Urinary bladder (tissue), 4 donors: ENCODE measurements around the gene TMEM132E. TPM values are rescaled to one million over a fixed set of nuclear protein-coding genes. Genes with fewer than 3 reads are reported as not detected.
"Not testable (repeated sequence)": the region's sequence is repeated elsewhere in the genome, so short reads cannot be mapped to it uniquely, and the experiment has no call there.

ENCODE experiments used
- DNase-seq: peaks from one replicate; pipeline ENCODE4 v3.0.0-alpha.2; 2015; ENCODE audit errors: extremely low spot score
- H3K27ac ChIP-seq: one replicate; pipeline ENCODE4 v1.5.1; 2013; ENCODE audit warnings: low read depth, mild to moderate bottlenecking, moderate library complexity
- H3K36me3 ChIP-seq: one replicate; pipeline ENCODE4 v1.6.1; 2013; ENCODE audit warnings: mild to moderate bottlenecking, moderate library complexity; ENCODE audit not compliant: insufficient read depth
- H3K4me1 ChIP-seq: one replicate; pipeline ENCODE4 v1.6.1; 2013; ENCODE audit warnings: mild to moderate bottlenecking, moderate library complexity; ENCODE audit not compliant: insufficient read depth
- H3K4me3 ChIP-seq: one replicate; pipeline ENCODE4 v1.5.1; 2013; ENCODE audit warnings: low read depth, low read length
- WGBS: extraction: QIAGEN DNeasy Blood & Tissue Kit; methylation state at CpG from one replicate; pipeline ENCODE4 v1.1.7; 2013; 5-methylcytosine and 5-hydroxymethylcytosine counted together
- polyA plus RNA-seq: library from polyadenylated mRNA; stranded (reverse); fragments of 200-250 nt; gene quantifications from one replicate; pipeline ENCODE4 v1.2.3, GENCODE V29; 2013
- total RNA-seq: library from RNA; depleted of rRNA; stranded (reverse); fragments of >200 nt; gene quantifications from one replicate; pipeline ENCODE4 v1.2.3, GENCODE V29; 2014
- donor health status: healthy with polysubstance abuse.
- donor health status: healthy.

TMEM132E gene
- 3.7 TPM for total RNA-seq
- 0.58 TPM for polyA plus RNA-seq

GRCh38 chr17:34579017-34579946 lies at the start of gene TMEM132E:
Gene TMEM132E (plus strand): TSS chr17:34579582. CDS start chr17:34581077, 1,495 bp downstream.
- Histone ChIP-seq H3K27ac (no peak within 1 kb of the TSS), H3K4me1 (peaks cover 4% of the 10 kb centered on the region), H3K36me3 (no peaks in the 10 kb centered on the region), H3K4me3 (peak within 1 kb of the TSS; percentile 48)
- DNase-seq, result no peak
- WGBS, result under 1% methylated on average over 101 of the region's 101 CpGs

- H3K4me1 ChIP-seq, result no peaks in the 10 kb centered on the region
- WGBS, result 32% methylated on average over 3 of the region's 3 CpGs
- H3K27ac ChIP-seq, result no peak overlapping the region
- H3K36me3 ChIP-seq, result no peaks in the 10 kb centered on the region
- H3K4me3 ChIP-seq, result no peak overlapping the region
- DNase-seq, result no peak
Observed at GRCh38 chr17:34530918-34531317, 48.5 kb upstream of the TMEM132E start.

- H3K27ac ChIP-seq, result no peak overlapping the region
- H3K36me3 ChIP-seq, result no peaks in the 10 kb centered on the region
- no peak overlapping the region for H3K4me3 ChIP-seq
- WGBS, result 32% methylated on average over 6 of the region's 6 CpGs
- no peaks in the 10 kb centered on the region for H3K4me1 ChIP-seq
- DNase-seq, result no peak
Observed at GRCh38 chr17:34532281-34533065, 46.9 kb upstream of the TMEM132E start.

DNA sequence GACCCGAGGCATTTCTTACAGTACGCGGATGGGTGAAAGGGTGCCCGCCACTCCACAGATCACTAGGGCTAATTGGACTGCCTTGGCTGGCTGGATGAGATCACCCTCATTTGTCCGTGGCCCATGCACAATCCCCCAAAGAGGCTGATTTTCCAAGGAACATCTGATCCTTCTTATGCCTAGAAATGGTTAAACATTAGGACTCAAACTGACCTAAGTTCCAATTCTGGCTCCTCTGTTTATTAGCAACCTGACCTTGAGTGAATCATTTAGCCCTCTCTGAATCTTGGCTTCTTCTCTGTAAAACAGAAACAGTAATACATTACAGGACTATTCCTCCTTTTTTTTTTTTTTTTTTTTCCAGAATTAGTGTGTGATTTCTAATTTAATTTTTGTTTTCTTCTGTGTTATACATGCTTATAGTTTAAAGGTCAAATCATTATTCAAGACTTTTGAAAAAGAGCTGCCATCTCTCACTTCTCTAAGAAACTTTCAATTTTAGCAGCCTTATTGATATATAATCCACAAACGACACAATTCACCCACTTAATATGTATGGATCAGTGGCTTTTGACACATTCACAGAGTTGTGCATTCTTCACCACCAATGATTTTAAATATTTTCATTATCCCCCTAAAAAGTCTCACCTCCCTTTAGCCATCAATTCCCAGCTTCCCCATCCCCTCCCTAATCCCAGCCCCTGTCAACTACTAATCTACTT lies 45.4 kb upstream of the TMEM132E start:
- DNase-seq, result no peak
- 63% methylated on average over 6 of the region's 6 CpGs for WGBS
- Histone ChIP-seq H3K27ac (no peak overlapping the region), H3K4me3 (no peak overlapping the region), H3K4me1 (no peaks in the 10 kb centered on the region), H3K36me3 (no peaks in the 10 kb centered on the region)

GRCh38 chr17:34537445-34537844 lies 41.9 kb upstream of the TMEM132E start:
- Histone ChIP-seq H3K27ac (no peak overlapping the region), H3K4me3 (no peak overlapping the region), H3K36me3 (no peaks in the 10 kb centered on the region), H3K4me1 (no peaks in the 10 kb centered on the region)
- no peak for DNase-seq
- WGBS, result 59% methylated on average over 3 of the region's 3 CpGs

GRCh38 chr17:34538582-34538981 lies 40.8 kb upstream of the TMEM132E start:
- H3K36me3 ChIP-seq, DNase-seq, H3K4me3 ChIP-seq, H3K4me1 ChIP-seq, H3K27ac ChIP-seq: not testable (repeated sequence)
- 71% methylated on average over 2 of the region's 2 CpGs for WGBS

DNA sequence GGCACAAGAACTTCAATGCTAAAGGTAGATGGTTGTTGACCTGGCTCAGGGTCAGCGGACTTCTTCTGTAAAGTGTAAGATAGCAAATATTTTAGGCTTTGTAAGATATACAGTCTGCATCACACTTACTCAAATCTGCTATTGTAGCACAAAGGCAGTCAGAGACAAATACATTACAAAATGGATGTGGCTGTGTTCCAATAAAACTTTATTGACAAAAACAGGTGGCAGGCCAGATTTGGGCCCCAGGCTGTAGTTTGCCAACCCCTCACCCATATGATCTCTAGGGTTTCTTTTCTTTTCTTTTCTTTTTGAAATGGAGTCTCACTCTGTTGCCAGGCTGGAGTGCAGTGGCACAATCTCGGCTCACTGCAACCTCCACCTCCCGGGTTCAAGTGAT lies 39.5 kb upstream of the TMEM132E start:
- WGBS, result 94% methylated on average over 3 of the region's 3 CpGs
- Histone ChIP-seq H3K27ac (no peak overlapping the region), H3K4me1 (no peaks in the 10 kb centered on the region), H3K4me3 (no peak overlapping the region), H3K36me3 (no peaks in the 10 kb centered on the region)
- no peak for DNase-seq

DNA sequence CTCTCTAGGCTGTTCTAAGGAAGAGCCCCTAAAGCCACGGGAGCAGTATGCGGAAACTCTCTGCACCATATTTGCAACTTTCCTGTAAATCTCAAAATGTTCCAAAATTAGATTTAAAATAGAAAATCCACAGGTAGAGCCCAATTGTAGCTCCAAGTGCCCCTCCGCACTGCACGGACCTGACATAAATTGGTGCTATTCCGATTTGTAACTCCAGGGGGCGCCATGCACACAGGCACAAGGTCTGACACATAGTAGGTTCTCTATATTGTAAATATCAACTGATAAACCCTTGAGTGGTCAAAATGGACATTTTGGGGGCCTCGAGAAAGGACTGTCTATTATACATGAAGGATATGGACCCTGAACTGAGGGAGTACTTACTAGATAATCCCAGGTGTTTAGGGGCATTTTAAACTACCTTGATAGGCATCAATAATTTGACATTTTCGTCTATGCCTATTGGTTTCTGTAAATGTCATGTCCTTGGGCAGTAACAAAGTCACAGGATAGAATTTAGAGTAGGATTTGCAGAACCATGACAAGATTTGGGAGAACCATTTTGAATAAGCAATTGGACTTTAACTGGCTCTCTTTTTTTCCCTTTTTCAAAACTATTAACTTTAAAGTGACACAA lies 36.6 kb upstream of the TMEM132E start:
- no peak for DNase-seq
- WGBS, result 7% methylated on average over 8 of the region's 8 CpGs
- Histone ChIP-seq H3K4me1 (no peaks in the 10 kb centered on the region), H3K4me3 (no peak overlapping the region), H3K36me3 (no peaks in the 10 kb centered on the region), H3K27ac (no peak overlapping the region)

DNA sequence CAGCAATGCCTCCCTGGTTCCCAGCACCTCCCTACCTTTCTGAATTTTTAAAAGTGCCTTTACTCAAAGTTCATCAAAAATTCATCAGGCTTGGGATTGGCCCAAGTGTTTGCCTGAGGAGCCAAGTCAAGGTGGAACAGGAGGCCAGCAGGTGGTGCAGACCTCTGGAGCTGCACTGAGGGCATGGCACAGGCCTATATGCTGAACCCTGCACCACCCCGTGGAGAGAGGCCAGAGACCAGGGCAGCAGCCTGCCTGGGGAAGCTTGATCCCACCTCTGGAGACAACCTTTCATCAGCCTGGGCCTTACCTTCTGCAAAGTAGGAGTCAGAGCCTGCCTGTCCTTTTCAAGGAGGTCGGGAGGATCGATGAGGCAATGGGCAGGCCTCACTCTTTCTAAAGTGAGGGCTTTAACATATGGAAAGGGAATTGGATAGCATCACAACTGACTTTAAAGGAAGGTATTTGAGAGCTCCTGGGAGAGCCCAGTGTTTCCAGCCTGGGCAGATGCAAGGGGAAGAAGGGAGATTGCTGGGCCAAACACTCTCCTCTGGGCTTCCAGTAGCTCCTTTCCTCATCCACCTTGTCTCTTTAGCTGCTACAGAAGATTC lies 31.8 kb upstream of the TMEM132E start:
- 40% methylated on average over 3 of the region's 3 CpGs for WGBS
- H3K27ac ChIP-seq, result no peak overlapping the region
- DNase-seq, result no peak
- H3K4me1 ChIP-seq, result no peaks in the 10 kb centered on the region
- no peaks in the 10 kb centered on the region for H3K36me3 ChIP-seq
- H3K4me3 ChIP-seq, result no peak overlapping the region

GRCh38 chr17:34549966-34550365 lies 29.4 kb upstream of the TMEM132E start:
- no peak overlapping the region for H3K27ac ChIP-seq
- no peak overlapping the region for H3K4me3 ChIP-seq
- no peaks in the 10 kb centered on the region for H3K36me3 ChIP-seq
- WGBS, result 59% methylated on average over 6 of the region's 6 CpGs
- no peaks in the 10 kb centered on the region for H3K4me1 ChIP-seq
- no peak for DNase-seq

DNA sequence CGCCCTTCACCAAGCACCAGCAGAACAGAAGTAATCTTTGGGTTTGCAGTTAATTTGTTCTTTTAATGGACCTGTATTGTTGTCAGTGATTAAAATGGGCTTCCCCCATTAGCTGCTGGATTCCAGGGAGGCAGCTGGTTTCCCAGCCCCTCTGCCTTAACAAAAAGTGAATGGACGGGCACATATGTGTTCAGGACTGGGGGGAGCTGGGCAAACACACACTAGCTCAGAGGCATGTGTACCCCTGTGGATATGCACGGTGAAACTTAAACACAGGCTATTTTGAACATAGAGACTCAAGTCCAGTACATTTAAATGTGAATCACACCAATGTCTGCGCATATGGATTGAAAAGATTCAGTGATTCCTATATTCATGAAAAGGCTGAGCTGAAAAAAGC lies 25.5 kb upstream of the TMEM132E start:
- Histone ChIP-seq H3K4me3 (no peak overlapping the region), H3K36me3 (no peaks in the 10 kb centered on the region), H3K4me1 (no peaks in the 10 kb centered on the region), H3K27ac (no peak overlapping the region)
- WGBS, result 69% methylated on average over 4 of the region's 4 CpGs
- DNase-seq, result no peak

DNA sequence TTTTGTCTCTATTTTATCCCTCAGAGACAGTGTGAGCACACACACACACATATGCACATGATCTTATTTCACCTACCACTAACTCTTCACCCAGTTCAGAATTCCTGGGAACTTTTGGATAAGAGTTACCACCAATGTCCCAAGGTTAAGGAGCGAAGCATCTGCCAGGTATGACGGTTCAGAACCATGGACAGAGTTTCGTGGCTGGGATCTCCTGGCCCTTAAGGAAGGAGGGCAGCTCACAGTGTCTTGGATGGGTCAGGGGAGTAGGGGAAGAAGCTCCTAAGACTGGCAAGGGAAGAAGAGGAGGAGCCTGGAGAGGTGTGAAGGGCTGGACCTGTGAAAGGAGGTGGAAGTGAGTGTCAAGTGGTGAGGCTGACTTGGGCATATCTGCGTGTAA lies 23.0 kb upstream of the TMEM132E start:
- no peak overlapping the region for H3K27ac ChIP-seq
- 7% methylated on average over 4 of the region's 4 CpGs for WGBS
- H3K4me3 ChIP-seq, result no peak overlapping the region
- no peaks in the 10 kb centered on the region for H3K4me1 ChIP-seq
- DNase-seq, result no peak
- H3K36me3 ChIP-seq, result no peaks in the 10 kb centered on the region

DNA sequence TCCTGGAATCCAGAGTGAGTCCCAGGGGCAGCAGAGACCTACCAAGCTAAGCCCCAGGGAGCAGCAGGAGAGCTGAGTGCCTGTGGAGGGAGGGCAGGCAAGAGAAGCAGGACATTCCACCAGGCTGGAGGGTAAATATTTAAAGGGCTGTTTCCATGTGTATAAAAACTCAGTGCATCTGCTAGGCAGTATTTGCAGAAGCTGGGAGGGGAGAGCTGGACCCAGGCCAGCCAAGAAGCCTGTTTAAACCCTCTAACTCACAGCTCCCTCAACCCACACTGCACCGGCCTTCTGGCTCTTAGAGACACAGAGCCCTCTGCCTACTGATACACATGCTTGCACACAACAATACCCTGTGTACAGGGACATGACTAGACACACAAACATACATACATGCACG lies 22.5 kb upstream of the TMEM132E start:
- 52% methylated on average over 2 of the region's 2 CpGs for WGBS
- DNase-seq, result no peak
- Histone ChIP-seq H3K4me3 (no peak overlapping the region), H3K4me1 (no peaks in the 10 kb centered on the region), H3K36me3 (no peaks in the 10 kb centered on the region), H3K27ac (no peak overlapping the region)
